ENCODE data around the gene FTCD.

FTCD gene

DNA sequence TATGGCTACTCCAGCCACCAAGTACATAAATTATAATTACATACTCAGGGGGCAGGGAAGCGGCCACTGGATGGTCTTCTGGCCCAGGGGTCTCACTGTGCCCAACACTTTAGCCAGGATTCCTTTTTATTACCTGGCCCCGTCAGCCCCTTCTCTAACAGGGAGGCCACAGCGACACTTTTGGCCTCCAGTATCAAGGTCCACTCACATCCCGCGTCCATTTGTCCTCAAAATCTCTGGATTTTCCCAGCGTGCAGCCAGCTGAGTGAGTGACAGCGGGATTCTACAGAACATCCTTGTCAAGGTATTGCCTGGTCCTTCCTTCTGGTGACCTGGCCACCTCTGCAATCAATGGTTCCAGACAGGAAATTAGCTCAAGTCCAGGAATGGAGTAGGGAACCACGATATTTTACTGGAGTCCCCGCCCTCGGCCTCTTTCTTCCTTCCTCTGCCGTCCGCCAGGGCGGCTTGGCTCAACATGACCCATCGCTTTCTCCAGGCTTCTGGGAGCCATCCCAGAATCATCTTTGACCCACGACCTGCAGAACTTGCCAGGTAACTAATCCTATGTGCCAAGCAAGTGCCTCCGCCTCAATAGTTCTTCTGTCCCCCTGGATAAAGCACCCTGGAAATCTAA lies 60.2 kb downstream of the FTCD start:
- TF ChIP-seq, protein P1, sequence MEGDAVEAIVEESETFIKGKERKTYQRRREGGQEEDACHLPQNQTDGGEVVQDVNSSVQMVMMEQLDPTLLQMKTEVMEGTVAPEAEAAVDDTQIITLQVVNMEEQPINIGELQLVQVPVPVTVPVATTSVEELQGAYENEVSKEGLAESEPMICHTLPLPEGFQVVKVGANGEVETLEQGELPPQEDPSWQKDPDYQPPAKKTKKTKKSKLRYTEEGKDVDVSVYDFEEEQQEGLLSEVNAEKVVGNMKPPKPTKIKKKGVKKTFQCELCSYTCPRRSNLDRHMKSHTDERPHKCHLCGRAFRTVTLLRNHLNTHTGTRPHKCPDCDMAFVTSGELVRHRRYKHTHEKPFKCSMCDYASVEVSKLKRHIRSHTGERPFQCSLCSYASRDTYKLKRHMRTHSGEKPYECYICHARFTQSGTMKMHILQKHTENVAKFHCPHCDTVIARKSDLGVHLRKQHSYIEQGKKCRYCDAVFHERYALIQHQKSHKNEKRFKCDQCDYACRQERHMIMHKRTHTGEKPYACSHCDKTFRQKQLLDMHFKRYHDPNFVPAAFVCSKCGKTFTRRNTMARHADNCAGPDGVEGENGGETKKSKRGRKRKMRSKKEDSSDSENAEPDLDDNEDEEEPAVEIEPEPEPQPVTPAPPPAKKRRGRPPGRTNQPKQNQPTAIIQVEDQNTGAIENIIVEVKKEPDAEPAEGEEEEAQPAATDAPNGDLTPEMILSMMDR (IDR thresholded peaks at IDR 0.05; ENCODE audit: low read depth, low read length) = no peak; the same call in 1 of the 2 replicates
- no peak for DNase-seq (ENCODE audit: extremely low read depth, low read depth)

- no peak for DNase-seq (ENCODE audit: extremely low read depth, low read depth)
- TF ChIP-seq, protein P1 (IDR thresholded peaks at IDR 0.05; ENCODE audit: low read depth, low read length) = no peak
Measured at GRCh38 chr21:46094401-46095082, 60.8 kb downstream of the FTCD start.

GRCh38 chr21:46093668-46094400 lies 61.5 kb downstream of the FTCD start:
- TF ChIP-seq, protein P1 (IDR thresholded peaks at IDR 0.05; ENCODE audit: low read depth, low read length) = no peak
- DNase-seq (ENCODE audit: extremely low read depth, low read depth) = no peak

DNA sequence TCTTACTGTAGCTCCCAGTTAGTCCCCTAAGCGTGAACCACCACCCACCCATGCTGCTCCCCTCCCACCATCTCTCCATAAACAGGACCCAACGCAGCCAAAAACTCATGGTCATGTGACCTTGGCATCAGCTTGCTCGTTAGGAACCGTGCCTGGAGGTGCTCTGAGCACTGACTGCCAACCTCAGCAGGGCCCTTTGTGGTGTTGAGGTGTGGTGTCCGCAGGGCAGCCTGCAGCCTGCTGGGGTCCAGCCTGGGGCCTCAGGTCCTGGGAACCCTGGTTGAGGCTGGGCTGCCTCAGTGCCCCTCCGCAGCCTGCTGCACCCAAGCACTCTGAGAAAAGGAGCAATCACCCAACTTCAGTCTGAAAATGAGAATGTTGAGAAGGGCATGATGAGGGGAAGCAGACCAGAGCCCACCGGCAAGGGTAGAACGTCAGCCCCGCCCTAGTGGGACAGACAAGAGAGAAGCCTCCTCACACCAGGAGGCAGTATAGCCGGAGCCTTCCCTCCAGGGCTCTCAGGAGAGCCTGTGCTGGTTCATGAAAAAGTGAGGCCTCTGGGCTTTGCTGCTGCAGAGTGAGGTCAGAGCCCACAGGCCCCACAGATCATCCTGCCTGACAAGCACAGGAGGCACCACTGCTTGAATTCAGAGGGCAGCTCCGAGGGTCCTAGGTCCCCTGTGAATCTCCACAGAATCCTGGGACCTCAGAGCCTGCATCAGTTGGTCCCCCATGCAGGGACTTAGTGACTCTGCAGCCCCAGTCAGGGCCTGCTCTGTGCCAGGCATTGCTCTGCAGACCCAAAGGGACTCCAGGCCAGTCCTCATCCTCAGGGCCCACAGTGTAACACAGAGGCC lies 62.3 kb downstream of the FTCD start:
- TF ChIP-seq, protein P1 (IDR thresholded peaks at IDR 0.05; ENCODE audit: low read depth, low read length) = no peak; the same call in 1 of the 2 replicates
- no peak for DNase-seq (ENCODE audit: extremely low read depth, low read depth)

DNA sequence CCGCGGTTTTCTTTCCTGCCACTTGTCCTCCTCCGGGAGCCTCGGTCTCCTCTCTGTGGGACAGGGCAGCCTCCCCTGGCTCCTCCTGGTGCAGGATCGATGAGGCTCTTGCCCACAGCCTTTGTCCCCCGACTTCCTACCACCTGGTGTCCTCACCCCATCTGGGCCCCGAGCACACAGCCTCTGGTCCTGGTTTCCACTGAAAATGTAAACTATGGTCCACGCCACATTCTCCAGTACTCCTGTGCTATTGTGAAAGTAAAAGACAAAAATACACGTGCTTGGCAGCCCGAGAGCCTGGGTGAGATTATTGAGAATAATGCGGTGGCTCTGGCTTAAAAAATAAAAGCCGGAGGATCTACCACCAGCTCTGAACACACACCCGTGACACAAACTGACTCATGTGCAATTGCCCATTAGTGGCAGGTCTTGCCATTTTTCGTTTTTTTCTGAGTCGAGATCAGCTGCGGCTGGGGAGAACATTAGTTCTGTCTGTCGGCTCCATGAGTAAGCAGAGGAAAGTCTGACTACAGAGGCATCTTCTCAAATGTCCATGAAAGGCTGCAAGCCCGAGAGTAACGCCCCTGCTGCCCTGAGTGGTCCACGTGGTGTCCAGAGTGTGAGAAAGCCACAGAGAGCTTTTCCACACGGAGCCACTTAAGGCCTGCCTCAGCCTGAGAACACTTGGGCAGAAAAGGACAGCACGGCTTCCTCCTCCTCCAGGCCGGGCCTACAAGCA lies 63.2 kb downstream of the FTCD start:
- TF ChIP-seq, protein P1 (IDR thresholded peaks at IDR 0.05; ENCODE audit: low read depth, low read length) = no peak
- peak; percentile 93 for DNase-seq (ENCODE audit: extremely low read depth, low read depth)

GRCh38 chr21:46091631-46092025 lies 63.8 kb downstream of the FTCD start:
- TF ChIP-seq, protein P1 (IDR thresholded peaks at IDR 0.05; ENCODE audit: low read depth, low read length) = no peak
- no peak for DNase-seq (ENCODE audit: extremely low read depth, low read depth)

All from AG09319 (cell line).